NCI-H128 (cell line): ENCODE data around the gene CENPB.
"Not testable (repeated sequence)": the region's sequence is repeated elsewhere in the genome, so short reads cannot be mapped to it uniquely, and the experiment has no call there.

ENCODE experiments used
- DNase-seq: peaks from one replicate; lab custom pipeline; 2025; ENCODE audit not compliant: unreplicated experiment; lab: John Stamatoyannopoulos, UW

CENPB gene

DNA sequence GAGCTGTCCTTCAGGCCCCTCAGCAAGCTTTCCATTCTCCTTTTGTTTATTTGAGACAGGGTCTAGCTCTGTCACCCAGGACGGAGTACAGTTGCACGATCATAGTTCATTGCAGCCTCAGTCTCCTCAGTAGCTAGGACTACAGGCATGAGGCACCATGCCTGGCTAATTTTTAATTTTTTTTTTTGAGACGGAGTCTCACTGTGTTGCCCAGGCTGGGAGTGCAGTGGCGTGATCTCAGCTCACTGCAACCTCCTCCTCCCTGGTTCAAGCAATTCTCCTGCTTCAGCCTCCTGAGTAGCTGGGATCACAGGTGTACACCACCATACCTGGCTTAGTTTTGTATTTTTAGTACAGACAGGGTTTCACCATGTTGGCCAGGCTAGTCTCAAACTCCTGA lies 2.7 kb upstream of the CENPB start:
- DNase-seq, result not testable (repeated sequence)

DNA sequence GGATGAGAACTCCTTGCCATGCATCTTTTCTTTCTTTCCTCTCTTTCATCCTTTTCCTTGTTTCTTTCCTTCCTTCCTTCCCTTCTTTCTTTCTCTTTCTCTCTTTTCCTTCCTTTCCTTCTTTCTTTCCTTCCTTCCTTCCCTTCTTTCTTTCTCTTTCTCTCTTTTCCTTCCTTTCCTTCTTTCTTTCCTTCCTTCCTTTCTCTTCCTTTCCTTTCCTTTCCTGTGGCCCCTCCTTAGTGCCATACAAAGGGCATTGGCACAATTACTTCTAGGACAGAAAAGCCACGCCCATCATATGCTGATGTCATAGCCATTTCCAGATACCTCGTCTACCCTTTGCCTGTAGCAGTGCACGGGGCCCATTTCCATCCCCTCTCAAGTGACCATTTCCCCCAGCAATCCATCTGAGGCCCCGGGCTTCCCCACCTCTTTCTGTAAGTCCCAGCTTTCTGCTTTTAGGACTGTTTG lies 2.2 kb upstream of the CENPB start:
- no peak for DNase-seq

DNA sequence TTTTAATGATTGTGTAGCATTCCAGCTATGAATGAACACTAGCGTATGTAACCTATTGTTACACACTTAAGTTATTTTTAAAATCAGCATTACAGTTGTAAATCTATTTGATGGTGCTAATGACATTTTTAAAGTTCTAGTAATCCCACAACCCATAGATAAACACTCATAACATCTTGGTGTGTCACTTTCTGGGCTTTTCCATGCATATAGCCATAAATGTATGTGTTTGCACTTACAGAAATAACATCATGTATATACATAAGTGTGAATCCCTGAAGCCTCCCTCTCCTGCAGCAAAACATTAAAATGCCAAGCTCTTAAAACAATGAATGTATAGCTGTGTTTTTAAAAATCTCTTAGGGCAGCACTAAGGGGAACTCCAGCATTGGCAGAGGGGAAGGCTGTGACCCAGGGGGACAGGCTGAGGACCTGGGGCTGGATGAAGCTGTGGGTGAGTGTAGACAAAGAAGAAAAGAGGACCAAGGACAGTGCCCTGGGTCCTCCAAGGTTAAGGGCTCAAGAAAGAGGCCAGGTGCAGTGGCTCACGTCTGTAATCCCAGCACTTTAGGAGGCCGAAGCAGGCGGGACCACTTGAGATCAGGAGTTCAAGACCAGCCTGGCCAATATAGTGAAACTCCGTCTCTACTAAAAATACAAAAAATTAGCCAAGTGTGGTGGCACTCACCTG lies 929 bp upstream of the CENPB start:
- no peak for DNase-seq

DNA sequence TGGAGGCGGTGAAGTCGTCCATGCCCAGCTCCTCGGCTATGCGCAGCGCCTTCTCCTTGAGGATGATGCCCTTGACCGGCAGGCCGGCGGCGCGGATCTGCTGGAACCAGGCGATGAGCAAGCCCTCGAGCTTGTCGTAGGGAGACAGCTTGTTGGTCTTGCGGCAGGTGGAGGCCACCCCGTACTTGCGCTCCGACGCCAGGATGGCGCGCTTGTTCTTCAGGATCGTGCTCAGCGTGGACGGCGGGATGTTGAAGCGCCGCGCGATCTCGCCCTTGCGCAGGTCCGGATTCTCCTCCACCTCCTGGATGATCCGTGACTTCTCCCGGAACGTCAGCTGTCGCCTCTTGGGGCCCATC lies 435 bp downstream of the CENPB start:
- no peak for DNase-seq

DNA sequence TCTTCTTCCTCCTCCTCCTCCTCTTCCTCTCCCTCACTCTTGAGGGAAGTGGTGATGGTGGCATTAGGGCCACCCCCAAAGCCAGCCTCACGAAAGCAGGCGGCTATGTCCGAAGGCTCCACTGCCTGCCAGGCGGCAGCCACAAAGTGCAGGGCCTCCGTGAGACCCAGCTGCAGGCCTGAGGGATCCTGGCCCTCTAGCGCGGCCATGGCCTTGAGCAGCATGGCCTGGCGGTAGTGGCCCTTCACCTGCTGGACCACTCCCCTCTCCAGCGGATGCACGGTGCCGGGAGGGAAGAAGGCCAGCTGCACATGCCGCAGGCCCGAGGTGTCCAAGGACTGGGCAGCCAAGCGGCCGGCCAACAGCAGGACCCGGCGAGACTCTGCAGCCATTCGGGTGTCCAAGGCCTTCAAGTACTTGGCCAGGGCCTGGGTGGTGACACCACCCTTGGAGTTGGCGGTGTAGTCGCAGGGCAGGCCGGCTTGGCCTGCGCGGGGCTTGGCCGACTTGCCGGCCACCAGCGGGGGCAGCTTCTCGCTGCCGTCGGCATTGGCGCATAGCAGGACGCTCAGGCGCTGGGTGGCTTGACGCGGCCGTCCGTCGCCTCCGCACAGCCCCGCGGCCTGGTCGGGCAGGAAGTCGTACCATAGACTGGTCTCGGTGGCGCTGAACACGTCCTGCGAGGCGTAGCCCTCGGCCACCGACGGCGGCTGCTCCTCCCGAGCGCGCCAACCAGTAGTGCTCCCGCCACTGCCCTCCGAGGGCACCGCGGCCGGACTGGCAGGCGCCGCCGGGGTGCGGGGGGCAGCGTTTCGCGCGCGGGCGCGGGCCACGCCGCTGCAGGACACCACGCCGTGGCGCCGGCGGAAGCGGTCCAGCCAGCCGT lies 1.1 kb downstream of the CENPB start:
- no peak for DNase-seq

DNA sequence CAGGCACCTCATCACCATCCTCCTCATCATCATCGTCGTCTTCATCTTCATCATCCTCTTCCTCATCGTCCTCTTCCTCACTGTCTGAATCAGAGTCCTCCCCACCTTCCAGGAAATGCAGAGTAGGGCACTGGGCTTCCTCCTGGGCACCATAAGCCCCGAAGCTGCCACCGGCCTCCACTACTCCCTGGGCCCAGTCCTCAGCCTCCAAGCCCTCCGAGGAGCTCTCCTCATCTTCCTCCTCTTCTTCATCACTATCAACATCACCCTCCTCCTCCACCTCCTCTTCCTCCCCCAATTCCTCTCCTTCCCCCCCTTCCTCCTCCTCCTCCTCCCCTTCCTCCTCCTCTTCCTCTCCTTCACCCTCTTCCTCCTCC lies 1.7 kb downstream of the CENPB start:
- no peak for DNase-seq

DNA sequence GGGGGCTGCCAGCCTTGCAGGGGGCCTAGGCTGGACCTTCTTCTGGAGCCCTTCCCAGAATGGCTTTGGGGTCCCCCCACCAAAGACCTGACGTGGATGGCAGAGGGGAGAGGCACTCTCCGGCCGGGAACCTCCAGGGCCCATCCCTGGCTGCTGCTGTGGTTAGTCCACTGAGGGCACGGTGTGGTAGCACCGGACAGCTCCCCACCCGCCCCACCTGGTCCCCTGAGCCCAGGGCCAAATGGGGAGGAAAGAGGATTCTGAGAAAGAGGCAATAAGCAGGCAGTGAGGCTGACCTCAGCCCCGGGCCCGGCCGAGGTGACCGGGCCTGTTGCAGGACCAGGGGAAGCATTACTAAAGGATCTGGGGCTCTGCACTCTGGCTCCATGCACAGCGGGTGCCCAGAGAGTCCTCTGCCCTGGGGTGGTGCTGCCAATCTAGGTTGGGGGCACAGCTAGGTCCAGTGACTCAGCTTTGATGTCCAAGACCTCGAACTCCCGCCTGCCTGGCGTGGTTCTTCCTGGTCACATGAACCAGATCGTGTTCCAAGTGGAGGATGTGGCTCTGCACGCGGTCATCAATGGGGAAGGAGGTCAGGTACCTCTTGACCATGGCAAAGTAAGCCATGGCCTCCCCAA lies 2.2 kb downstream of the CENPB start:
- DNase-seq, result no peak

DNA sequence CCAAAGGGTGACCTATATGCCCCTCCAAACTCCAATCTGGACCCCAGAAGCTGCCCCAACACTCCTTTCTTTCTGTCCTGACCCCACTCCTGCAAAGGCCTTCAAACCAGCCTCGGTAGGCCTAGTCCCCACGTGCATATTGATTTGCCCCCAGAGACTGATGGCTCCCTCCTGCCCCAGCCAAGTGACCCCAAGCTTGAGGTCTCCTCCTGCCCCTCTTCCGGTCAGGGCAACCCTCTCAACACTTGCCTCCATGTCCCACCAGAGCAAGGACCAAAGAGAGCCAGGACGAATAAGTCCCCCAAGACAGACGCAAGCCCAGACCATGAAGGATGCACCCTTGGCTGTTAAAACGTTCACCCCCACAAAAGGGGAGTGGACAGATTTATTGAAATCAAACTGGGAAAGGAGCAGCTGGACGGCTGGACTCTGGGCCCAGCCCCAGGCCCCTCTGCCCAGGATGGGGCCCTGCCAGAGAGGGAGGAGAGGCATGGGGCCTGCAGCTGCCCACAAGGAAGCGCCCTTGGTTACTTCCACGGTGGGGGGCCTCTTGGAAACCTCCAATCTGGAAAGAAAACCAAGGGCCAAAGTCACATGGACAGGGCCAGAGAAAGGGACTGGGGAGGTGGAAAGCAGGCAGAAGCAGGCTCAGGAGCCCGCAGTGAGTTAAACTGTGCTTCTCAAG lies 2.9 kb downstream of the CENPB start:
- no peak for DNase-seq

DNA sequence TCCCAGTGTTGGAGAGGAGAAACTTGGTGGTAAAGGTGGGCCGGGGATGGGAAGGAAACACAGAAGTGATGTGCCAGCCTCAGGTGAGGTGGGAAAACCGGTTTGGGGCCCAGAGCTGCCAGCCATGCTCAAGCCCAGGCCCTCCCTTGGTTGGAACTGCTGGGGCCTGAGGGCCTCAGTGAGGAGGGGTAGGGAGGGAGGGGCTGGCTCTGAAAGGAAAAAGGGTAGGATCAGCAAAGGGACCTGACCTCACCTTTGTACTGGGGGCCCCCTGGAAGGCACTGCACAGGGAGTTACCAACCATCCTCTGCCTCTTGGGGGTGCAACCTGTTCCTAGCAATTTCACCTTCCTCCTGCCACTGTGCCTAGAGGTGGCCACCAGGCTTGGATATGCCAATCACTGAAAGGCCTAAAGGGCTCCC lies 3.5 kb downstream of the CENPB start:
- DNase-seq, result no peak

DNA sequence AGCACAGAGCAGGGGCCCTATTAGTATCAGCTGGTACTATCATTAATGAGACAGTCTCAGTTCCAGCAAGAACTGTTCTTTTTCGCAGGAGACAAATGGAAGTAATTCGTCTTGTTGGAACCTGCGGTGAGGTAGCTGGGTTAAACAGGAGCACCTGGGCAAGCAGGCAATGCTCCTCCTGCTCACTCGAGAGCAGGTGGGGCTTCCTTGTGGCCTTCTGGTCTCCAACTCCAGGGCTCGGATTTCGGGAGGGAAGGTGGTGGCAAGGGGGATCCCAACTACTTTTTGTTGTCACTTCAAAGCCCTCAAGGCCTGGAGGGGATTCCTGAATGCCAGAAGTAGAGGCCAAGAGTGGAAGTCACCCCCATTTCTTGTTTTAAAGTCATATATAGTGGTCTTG lies 3.9 kb downstream of the CENPB start:
- DNase-seq, result no peak

DNA sequence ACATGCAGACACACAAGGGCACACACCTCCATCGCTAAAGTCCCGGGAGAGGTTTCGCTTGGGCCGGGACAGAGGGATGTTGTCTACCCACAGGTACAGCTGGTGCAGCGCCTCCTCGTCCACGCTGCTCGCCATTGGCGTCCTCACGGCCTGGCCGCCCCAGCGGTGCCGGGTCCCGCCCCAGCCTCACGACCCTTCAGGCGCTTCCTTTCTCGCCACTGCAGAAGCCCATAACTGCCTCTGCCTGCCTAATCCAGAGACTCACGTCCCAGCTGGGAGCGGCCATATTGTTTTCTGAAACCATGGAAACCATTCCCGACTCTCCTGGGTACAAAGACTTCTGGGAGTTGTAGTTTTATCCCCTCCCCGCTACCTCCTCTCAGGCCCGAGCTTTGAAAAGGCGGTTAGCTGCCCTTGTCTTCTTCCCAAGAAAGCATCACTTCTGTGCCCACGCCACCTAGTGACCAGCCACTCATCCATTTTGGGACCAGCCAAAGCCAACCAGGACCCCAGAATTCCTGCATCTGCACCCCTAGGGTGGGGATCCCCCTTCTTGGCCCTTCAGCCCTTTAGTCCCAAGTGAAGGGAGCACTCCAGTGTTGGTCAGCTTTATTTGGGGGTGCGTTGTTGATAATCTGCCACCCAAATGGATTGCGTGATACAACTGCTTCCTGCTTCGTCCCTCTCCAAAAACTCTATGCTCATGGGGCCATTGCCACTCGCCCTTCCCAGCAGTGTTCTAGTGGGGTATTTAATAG lies 5.2 kb downstream of the CENPB start, which contains the start of gene SPEF1:
TSS of gene SPEF1 (minus strand) at position 296 of the 758 bp plus-strand sequence. CDS start at position 135, 161 bp downstream.
- DNase-seq, result peak; percentile 49

DNA sequence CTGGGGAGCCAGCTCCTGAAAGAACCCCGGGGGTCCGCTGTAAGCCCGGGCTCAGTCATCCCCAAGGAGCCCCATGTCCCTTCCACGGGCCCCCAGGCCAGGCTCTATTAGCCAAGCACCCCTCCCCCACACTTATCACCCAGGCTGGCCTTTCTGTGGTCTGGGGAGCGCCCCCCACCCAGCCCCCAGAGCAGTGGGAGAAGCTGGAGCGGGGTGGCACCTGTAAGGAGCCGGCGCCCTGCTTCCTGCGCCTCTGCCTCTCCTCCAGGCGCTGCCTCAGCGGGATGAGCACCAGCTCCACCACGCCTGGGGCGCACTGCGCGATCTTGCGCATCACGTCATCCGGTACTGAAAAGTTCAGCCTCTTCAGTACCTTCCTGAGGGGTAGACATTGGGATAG lies 7.6 kb downstream of the CENPB start:
- DNase-seq, result no peak

DNA sequence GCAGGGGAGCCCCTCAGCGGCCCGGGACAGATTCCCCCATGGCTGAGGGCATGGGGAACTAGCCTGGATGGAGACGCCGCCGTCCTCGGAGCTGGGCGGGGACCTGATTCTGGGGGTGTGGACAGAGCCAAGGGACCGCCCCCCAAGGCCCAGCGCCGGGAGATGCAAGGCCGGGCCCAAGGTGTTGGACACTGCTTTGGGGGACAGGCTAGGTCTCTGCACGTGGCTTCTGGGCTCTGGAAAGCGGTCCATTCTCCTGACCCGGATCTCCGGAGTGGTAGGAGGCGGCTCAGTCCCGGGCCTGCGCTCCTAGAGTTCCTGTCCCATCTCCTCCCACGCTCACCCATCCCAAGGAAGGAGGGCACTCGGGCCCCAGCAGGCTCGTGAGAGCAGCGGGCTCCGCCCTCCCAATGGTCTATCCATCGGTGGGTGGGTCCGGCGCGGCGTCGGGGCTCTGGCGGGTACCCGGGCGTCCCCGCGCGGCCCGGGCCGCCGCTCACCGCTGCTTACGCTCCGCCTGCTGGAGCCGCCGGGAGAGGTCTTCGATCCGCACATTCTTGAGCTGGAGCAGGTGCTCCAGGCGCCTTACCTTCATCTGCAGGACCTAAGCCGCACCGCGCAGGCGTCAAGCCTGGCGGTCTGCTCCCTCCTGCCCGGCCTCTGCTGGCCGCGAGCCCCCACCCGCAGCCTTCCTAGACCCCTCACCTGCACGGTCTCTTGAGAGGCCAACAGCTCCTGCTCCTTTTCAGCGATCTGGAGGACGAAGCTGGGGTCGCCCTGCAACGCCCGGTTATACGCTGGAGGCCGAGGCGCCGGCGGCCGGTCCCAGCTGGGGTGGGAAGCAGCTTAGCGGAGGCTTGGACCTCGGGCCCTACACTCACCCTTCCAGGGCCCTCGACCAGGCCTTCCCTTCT lies 8.6 kb downstream of the CENPB start:
- DNase-seq, result no peak

DNA sequence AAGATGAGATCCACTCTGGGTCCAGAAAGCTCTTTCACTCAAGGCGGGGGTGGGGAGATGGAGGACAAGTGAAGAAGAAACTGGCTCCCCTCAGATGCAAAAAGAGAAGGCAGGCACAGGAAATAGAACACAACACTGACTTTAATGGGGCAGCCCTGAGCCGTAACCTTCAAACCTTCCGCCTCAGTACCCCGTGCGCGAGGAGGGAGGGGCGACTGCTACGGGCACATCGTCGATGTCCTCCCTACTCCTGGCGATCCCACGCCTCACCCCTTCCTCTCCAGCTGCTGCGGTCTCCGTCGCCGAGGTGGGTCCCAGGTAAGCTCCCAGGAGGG lies 9.2 kb downstream of the CENPB start:
- no peak for DNase-seq

DNA sequence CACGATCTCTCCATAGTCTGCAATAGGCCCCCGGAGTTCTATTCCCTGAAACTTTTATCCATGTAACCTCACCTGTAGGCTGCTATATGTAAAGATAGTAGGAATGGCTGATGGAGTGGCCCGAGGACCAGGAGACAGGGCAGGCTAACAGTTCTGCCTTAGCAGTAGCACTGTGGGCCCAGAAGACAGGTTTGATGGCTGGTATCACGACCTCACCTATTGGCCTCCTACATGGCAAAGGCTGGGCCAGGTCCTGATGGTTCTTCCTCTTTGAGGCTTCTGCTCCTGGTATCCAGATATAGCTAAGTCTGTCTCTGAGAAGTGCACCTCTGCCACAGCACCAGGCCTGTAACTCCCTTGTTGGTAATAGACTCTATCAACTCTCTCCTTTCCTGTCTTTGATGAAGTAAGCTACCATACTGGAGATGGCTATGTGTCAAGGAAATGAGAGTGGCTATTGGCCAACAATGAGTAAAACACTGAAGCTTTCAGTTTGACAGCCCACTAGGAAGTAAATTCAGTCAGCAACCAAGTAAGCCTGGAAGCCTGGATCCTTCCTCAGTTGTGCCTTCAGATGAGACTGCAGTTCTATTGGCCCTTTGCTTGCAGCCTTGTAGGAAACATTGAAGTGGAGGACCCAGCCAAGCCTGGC lies 11.0 kb downstream of the CENPB start:
- no peak for DNase-seq

DNA sequence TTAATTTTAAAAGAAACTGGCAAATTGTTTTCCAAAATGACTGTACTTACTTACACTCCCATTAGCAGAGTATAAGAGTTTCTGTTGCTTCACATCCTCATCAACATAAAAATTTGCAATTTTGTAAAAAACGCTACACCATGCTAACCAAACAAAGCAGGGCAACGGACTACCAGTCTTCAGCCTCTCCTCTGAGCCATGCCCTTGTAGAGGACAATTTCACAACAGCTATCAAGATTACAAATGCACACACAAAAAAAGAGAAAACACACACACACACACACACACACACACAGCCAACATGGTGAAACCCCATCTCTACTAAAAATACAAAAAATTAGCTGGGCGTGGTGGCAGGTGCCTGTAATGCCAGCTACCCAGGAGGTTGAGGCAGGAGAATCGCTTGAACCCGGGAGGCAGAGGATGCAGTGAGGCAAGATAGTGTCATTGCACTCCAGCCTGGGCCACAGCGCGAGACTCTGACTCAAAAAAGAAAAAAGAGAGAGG lies 14.9 kb downstream of the CENPB start:
- DNase-seq, result no peak

DNA sequence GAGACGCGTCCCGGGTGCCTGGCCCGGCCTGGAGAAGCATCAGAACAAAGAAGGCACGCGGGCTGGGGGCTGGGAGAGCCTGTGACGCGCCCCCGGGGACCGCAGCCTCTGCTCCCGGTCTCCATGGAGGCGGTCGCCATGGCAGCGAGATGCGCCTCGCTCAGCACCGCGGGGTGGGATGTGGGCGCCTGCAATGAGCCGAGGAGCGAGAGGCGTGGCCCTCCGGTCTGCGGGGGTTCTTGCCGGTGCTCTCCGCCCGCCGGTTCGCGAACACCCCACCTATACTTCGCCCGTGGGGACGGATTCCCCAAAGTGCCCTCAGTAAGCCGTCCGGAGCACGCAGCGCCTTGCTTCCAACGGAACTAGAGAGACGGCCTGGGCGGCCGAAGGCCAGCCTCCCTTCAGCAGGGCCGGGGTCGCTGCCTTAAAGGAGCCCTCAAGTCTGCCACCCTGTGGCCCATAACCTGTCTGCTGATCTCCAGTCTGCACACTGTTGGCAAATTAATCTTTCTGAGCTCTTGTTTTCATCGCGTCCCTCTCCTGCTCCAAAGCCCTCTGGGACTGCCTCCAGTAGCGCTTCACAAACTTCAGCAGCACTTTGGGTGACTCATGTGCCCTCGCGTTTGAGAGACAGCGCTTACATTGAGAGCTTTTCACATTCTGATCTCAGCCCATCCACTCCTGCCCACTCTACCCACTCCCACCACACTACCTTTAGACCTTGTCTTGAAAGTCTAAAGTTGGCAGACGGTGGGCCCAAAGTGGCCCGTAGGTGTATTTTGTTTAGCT lies 18.0 kb downstream of the CENPB start:
- peak; percentile 62 for DNase-seq
